AG04450 (cell line): ENCODE measurements around the gene F8A3. TPM values are rescaled to one million over a fixed set of nuclear protein-coding genes. Genes with fewer than 3 reads are reported as not detected.

Source experiments
- CTCF ChIA-PET: fragments of 300-600, 350-600 bp; formaldehyde crosslinking; extraction: SDS; loops from one replicate; lab custom pipeline; 2022; ENCODE audit warnings: antibody characterized with exemption, inconsistent platforms; lab: Charles Lee
- POLR2A ChIA-PET: fragments of 350-600 bp; formaldehyde crosslinking; extraction: SDS; loops from one replicate; lab custom pipeline; 2021; ENCODE audit warnings: antibody characterized with exemption, inconsistent platforms; lab: Yijun Ruan, JAX
- DNase-seq: peaks from one replicate; pipeline ENCODE4 v3.0.0-alpha.2; 2011; ENCODE audit warnings: low read depth, low spot score
- H3K27ac ChIP-seq: one replicate; pipeline ENCODE4 v1.5.1; 2012; ENCODE audit warnings: low read depth, low read length, control low read depth
- H3K27me3 ChIP-seq: one replicate; pipeline ENCODE4 v1.6.0; 2012; ENCODE audit warnings: low read length; ENCODE audit not compliant: control insufficient read depth, insufficient read depth
- H3K4me3 ChIP-seq: 2 replicates; pipeline ENCODE4 v1.5.1; 2011; ENCODE audit warnings: mild to moderate bottlenecking, low read depth, low read length, control low read depth
- H3K9me3 ChIP-seq: 2 replicates; pipeline ENCODE4 v1.5.1; 2012; ENCODE audit warnings: low read length; ENCODE audit not compliant: control insufficient read depth, insufficient read depth
- CTCF ChIP-seq: IDR thresholded peaks from 2 replicates; pipeline ENCODE4 v1.5.1; 2011; ENCODE audit warnings: low read depth, low read length, control low read depth, inconsistent platforms
- polyA plus RNA-seq: library from polyadenylated mRNA; depleted of rRNA; stranded (reverse); fragments of >200 nt; gene quantifications from 2 replicates; pipeline ENCODE4 v1.2.3, GENCODE V29; 2011; rRNA removed
- small RNA-seq: library from RNA; depleted of rRNA; stranded (forward); fragments of <200 nt; gene quantifications from one replicate; pipeline ENCODE3, GENCODE V24; 2012; ENCODE audit warnings: low read depth; ENCODE audit not compliant: insufficient read length

The F8A3 gene
- polyA plus RNA-seq, 1 experiment, result 3.9 TPM

- POLR2A ChIA-PET, result no interaction called here
- DNase-seq, result no peak
- Histone ChIP-seq H3K4me3 (no peak overlapping the region), H3K27me3 (no peaks in the 10 kb centered on the region), H3K27ac (no peak overlapping the region), H3K9me3 (no peaks in the 10 kb centered on the region; the same call in 1 of the 2 replicates)
- CTCF ChIA-PET, result no interaction called here
- TF ChIP-seq CTCF, result no peak
Measured at GRCh38 chrX:155441097-155441496, 17.3 kb downstream of the F8A3 start.

GRCh38 chrX:155435744-155436112, 22.7 kb downstream of the F8A3 start:
- DNase-seq, result no peak
- H3K27ac ChIP-seq, result no peak overlapping the region
- CTCF ChIA-PET, result no interaction called here
- H3K27me3 ChIP-seq, result no peaks in the 10 kb centered on the region
- POLR2A ChIA-PET, result no interaction called here
- H3K9me3 ChIP-seq, result no peaks in the 10 kb centered on the region
- TF ChIP-seq CTCF, result no peak
- no peak overlapping the region for H3K4me3 ChIP-seq

GRCh38 chrX:155434906-155435743, 23.3 kb downstream of the F8A3 start:
- no peaks in the 10 kb centered on the region for H3K9me3 ChIP-seq
- ChIA-PET POLR2A (no interaction called here), CTCF (no interaction called here)
- H3K27me3 ChIP-seq, result no peaks in the 10 kb centered on the region
- no peak overlapping the region for H3K4me3 ChIP-seq
- DNase-seq, result no peak
- TF ChIP-seq CTCF, result no peak
- H3K27ac ChIP-seq, result no peak overlapping the region

- POLR2A ChIA-PET, result no interaction called here
- no peak for DNase-seq
- no peaks in the 10 kb centered on the region for H3K9me3 ChIP-seq
- H3K27me3 ChIP-seq, result no peaks in the 10 kb centered on the region
- no peak for TF ChIP-seq CTCF
- H3K4me3 ChIP-seq, result no peak overlapping the region
- CTCF ChIA-PET, result interaction anchor here (0.7 kb wide), 1 partner anchor 13 kb away, joined by 3 read pairs; no protein-coding TSS in a partner anchor
- H3K27ac ChIP-seq, result no peak overlapping the region
Measured at GRCh38 chrX:155417769-155418168, 40.7 kb downstream of the F8A3 start.

Small RNA genes within 50 kb of the gene (small RNA-seq; reads per million reads assigned to genes)
- not detected for gene MIR1184-3

Other genes starting within 250 kb of the F8A3 start
- gene VBP1, start 242.2 kb downstream of the F8A3 start, polyA plus RNA-seq, result 46.7 and 61.4 TPM in 2 replicates
- gene RAB39B, start 194.1 kb downstream of the F8A3 start, polyA plus RNA-seq, result 0.94 and 1.0 TPM in 2 replicates
- 0.55 and 1.2 TPM in 2 replicates for gene CLIC2, start 124.0 kb downstream of the F8A3 start, polyA plus RNA-seq
- gene F8A2, start 76.5 kb downstream of the F8A3 start, polyA plus RNA-seq, result not detected in 2 replicates
- gene SPRY3, start 154.0 kb upstream of the F8A3 start, polyA plus RNA-seq, result 0.66 and 0.69 TPM in 2 replicates
- 23.0 and 24.6 TPM in 2 replicates for gene TMLHE, start 154.3 kb upstream of the F8A3 start, polyA plus RNA-seq